ENCODE results near the gene HYAL2. TPM values are rescaled to one million over a fixed set of nuclear protein-coding genes. Genes with fewer than 3 reads are reported as not detected.

Gene HYAL2
- total and polyA plus RNA-seq, 4 donors: 19.5 to 57.6 (median 33.2) TPM

- Histone ChIP-seq H3K4me3 (ENCODE audit: low read depth in 1 of 3, low read length in 3 of 3) (no peak overlapping the region), H3K9me3 (ENCODE audit: control insufficient read depth in 4 of 4, low read length in 3 of 4) (no peaks in the 10 kb centered on the region), H3K4me1 (ENCODE audit: control insufficient read depth in 4 of 4, insufficient read depth in 4 of 4, low read length in 3 of 4) (peaks cover 10 to 40% (median 28%) of the 10 kb centered on the region in 4 donors), H3K9ac (ENCODE audit: low read depth in 1 of 2, low read length in 2 of 2) (no peak overlapping the region), H3K36me3 (ENCODE audit: control insufficient read depth in 4 of 4, insufficient read depth in 3 of 4, low read depth in 1 of 4, low read length in 3 of 4) (peaks cover 2 to 7% (median 2%) of the 10 kb centered on the region in 4 donors), H3K27ac (ENCODE audit: low read depth in 1 of 2, low read length in 2 of 2) (no peak overlapping the region), H3K27me3 (ENCODE audit: control insufficient read depth in 4 of 4, insufficient read depth in 4 of 4, low read length in 3 of 4) (no peaks in the 10 kb centered on the region)
- no peak for DNase-seq (ENCODE audit: low spot score)
- WGBS: 91% methylated on average over 22 of the region's 22 CpGs
- no peak for TF ChIP-seq NR2F2 (IDR thresholded peaks at IDR 0.05)
- peak; percentile 16 to 22 for TF ChIP-seq HNF4A (conservative IDR thresholded peaks at IDR 0.05)
Observed at GRCh38 chr3:50294492-50295403, 27.8 kb downstream of the HYAL2 start.

GRCh38 chr3:50294089-50294488, 28.5 kb downstream of the HYAL2 start:
- TF ChIP-seq MAX (IDR thresholded peaks at IDR 0.05) (no peak), SP1 (IDR thresholded peaks at IDR 0.05) (no peak), CTCF (IDR thresholded peaks at IDR 0.05; ENCODE audit: low read depth, low read length, missing input control) (no peak), RAD21 (IDR thresholded peaks at IDR 0.05) (no peak), HNF4A (conservative IDR thresholded peaks at IDR 0.05) (no peak), ATF3 (IDR thresholded peaks at IDR 0.05) (no peak), HNF4G (IDR thresholded peaks at IDR 0.05) (no peak), NR2F2 (IDR thresholded peaks at IDR 0.05) (no peak), ZBTB33 (IDR thresholded peaks at IDR 0.05) (no peak), FOXA2 (IDR thresholded peaks at IDR 0.05) (no peak), RXRA (IDR thresholded peaks at IDR 0.05) (no peak), YY1 (IDR thresholded peaks at IDR 0.05) (no peak), EGR1 (IDR thresholded peaks at IDR 0.05; ENCODE audit: low read depth in 2 of 2) (no peak), JUND (IDR thresholded peaks at IDR 0.05) (no peak), REST (IDR thresholded peaks at IDR 0.05) (no peak), TAF1 (conservative IDR thresholded peaks at IDR 0.05) (no peak), GABPA (IDR thresholded peaks at IDR 0.05 in 1 of 2, conservative IDR thresholded peaks at IDR 0.05 in 1 of 2) (no peak)
- no peak overlapping the region for H3K9ac ChIP-seq (ENCODE audit: low read depth in 1 of 2, low read length in 2 of 2)
- H3K9me3 ChIP-seq (ENCODE audit: control insufficient read depth in 4 of 4, low read length in 3 of 4): no peaks in the 10 kb centered on the region
- DNase-seq (ENCODE audit: low spot score): no peak
- H3K27ac ChIP-seq (ENCODE audit: low read depth in 1 of 2, low read length in 2 of 2): no peak overlapping the region
- H3K4me3 ChIP-seq (ENCODE audit: low read depth in 1 of 3, low read length in 3 of 3): no peak overlapping the region
- peaks cover 2 to 13% (median 6%) of the 10 kb centered on the region in 4 donors for H3K36me3 ChIP-seq (ENCODE audit: control insufficient read depth in 4 of 4, insufficient read depth in 3 of 4, low read depth in 1 of 4, low read length in 3 of 4)
- H3K27me3 ChIP-seq (ENCODE audit: control insufficient read depth in 4 of 4, insufficient read depth in 4 of 4, low read length in 3 of 4): no peaks in the 10 kb centered on the region
- 92% methylated on average over 4 of the region's 4 CpGs for WGBS
- H3K4me1 ChIP-seq (ENCODE audit: control insufficient read depth in 4 of 4, insufficient read depth in 4 of 4, low read length in 3 of 4): peaks cover 10 to 39% (median 27%) of the 10 kb centered on the region in 4 donors

All from liver (tissue), 9 donors.